Common myeloid progenitor, CD34-positive (primary cell): Measurements from ENCODE around the gene ADAMTS8.

ENCODE experiments used
- CTCF ChIA-PET: fragments of 350-600 bp; sonication (Branson Sonifier 250); formaldehyde crosslinking; loops from one replicate; lab custom pipeline; 2021; ENCODE audit warnings: antibody characterized with exemption; lab: Charles Lee
- POLR2A ChIA-PET: fragments of 350-600 bp; sonication (Branson Sonifier 250); formaldehyde crosslinking; loops from one replicate; lab custom pipeline; 2021; ENCODE audit warnings: antibody characterized with exemption; lab: Charles Lee
- DNase-seq, 3 donors: peaks; one replicate each; pipeline versions ENCODE4 v3.0.0 to v3.0.0-alpha.2; 2013
- H3K27ac ChIP-seq, 2 experiments: 1 replicate in 1 of 2; 2 replicates in 1 of 2; pipeline ENCODE4 v1.7.0; 2013; ENCODE audit warnings: inconsistent platforms in 2 of 2, low read length in 2 of 2, mild to moderate bottlenecking in 2 of 2, low read depth in 1 of 2, moderate library complexity in 1 of 2; ENCODE audit not compliant: severe bottlenecking in 2 of 2, insufficient read depth in 1 of 2, poor library complexity in 1 of 2
- H3K27me3 ChIP-seq, 5 experiments: replicated peaks in 2 of 5; 1 replicate in 3 of 5; 2 replicates in 2 of 5; pipeline versions ENCODE4 v1.6.1 to v1.7.0; 2013; ENCODE audit warnings: low read length in 4 of 5, mild to moderate bottlenecking in 2 of 5, moderate library complexity in 2 of 5, inconsistent platforms in 1 of 5; ENCODE audit not compliant: insufficient read depth in 5 of 5, control insufficient read depth in 4 of 5
- H3K36me3 ChIP-seq, 4 experiments: 1 replicate in 2 of 4; 2 replicates in 2 of 4; pipeline versions ENCODE4 v1.6.1 to v1.7.0; 2013; ENCODE audit warnings: low read length in 3 of 4, control low read depth in 1 of 4, mild to moderate bottlenecking in 1 of 4; ENCODE audit not compliant: control insufficient read depth in 4 of 4, insufficient read depth in 4 of 4
- H3K4me1 ChIP-seq, 4 experiments: 1 replicate in 3 of 4; 2 replicates in 1 of 4; pipeline versions ENCODE4 v1.6.1 to v1.7.1; 2013; ENCODE audit warnings: low read length in 3 of 4, mild to moderate bottlenecking in 3 of 4, control low read depth in 1 of 4, inconsistent platforms in 1 of 4, moderate library complexity in 1 of 4; ENCODE audit not compliant: control insufficient read depth in 4 of 4, insufficient read depth in 4 of 4; ENCODE audit errors: control extremely low read depth in 1 of 4
- H3K4me3 ChIP-seq, 7 experiments: 1 replicate in 4 of 7; 2 replicates in 3 of 7; pipeline versions ENCODE4 v1.5.1 to v1.7.0; 2013; ENCODE audit warnings: mild to moderate bottlenecking in 7 of 7, low read length in 6 of 7, moderate library complexity in 6 of 7, inconsistent platforms in 2 of 7, low read depth in 2 of 7, control low read depth in 1 of 7; ENCODE audit not compliant: insufficient read depth in 4 of 7, control insufficient read depth in 1 of 7; ENCODE audit errors: extremely low read depth in 1 of 7
- H3K9me3 ChIP-seq, 5 experiments: 1 replicate in 4 of 5; 2 replicates in 1 of 5; pipeline versions ENCODE4 v1.6.1 to v1.7.1; 2013; ENCODE audit warnings: low read length in 4 of 5, mild to moderate bottlenecking in 2 of 5, inconsistent platforms in 1 of 5, low read depth in 1 of 5, moderate library complexity in 1 of 5; ENCODE audit not compliant: control insufficient read depth in 4 of 5, insufficient read depth in 2 of 5; ENCODE audit errors: control extremely low read depth in 1 of 5
- WGBS: methylation state at CpG from one replicate; pipeline ENCODE4 v1.1.5; 2013; ENCODE audit not compliant: insufficient coverage; 5-methylcytosine and 5-hydroxymethylcytosine counted together

The ADAMTS8 gene

DNA sequence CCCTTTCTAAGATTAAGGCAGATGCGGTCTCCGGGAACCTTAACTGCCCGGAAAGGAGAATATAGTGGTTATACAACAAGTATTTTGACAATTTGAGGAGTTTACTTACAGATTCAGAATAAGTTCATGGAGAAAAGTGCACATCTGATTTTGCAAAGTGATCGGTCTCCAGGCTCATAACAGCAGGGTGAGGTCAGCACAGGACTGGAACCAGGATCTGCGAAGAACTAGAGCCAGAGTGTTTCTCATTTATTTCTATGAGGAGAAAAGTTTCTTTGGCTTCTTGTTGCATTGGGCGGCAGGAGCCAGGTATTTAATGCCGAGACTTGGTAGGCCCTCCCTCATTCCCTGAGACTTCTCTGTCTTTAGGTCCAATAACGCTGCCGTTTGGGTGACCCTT, 23.8 kb upstream of the ADAMTS8 start:
- no peak for DNase-seq
- Histone ChIP-seq H3K27ac (no peak overlapping the region), H3K4me1 (peaks cover 2 to 21% (median 18%) of the 10 kb centered on the region in 4 experiments), H3K4me3 (no peak overlapping the region), H3K36me3 (no peaks in the 10 kb centered on the region), H3K27me3 (peaks cover 0 to 83% (median 32%) of the 10 kb centered on the region in 5 experiments), H3K9me3 (no peaks in the 10 kb centered on the region)
- 89% methylated on average over 4 of the region's 9 CpGs for WGBS
- POLR2A ChIA-PET = no interaction called here
- CTCF ChIA-PET = interaction anchor here (1.6 kb wide), 1 partner anchor 408 kb away, joined by 4 read pairs; no protein-coding TSS in a partner anchor

- H3K4me1 ChIP-seq = peaks cover 2 to 21% (median 18%) of the 10 kb centered on the region in 4 experiments
- no peak overlapping the region for H3K27ac ChIP-seq
- no peaks in the 10 kb centered on the region for H3K9me3 ChIP-seq
- no peak overlapping the region for H3K4me3 ChIP-seq
- WGBS = 97% methylated on average over 6 of the region's 6 CpGs
- H3K27me3 ChIP-seq = peaks cover 0 to 91% (median 32%) of the 10 kb centered on the region in 5 experiments
- no peaks in the 10 kb centered on the region for H3K36me3 ChIP-seq
- ChIA-PET CTCF (interaction anchor here (1.6 to 1.8 kb wide), 2 partner anchors 10 to 408 kb away, joined by 4 to 7 read pairs; no protein-coding TSS in a partner anchor), POLR2A (interaction anchor here (0.6 kb wide), 1 partner anchor 34 kb away, joined by 3 read pairs; no protein-coding TSS in a partner anchor)
- no peak for DNase-seq
Observed at GRCh38 chr11:130451231-130452019, 23.0 kb upstream of the ADAMTS8 start.

GRCh38 chr11:130449996-130450769, 21.8 kb upstream of the ADAMTS8 start:
- 33% methylated on average over 31 of the region's 34 CpGs for WGBS
- peaks cover 0 to 88% (median 32%) of the 10 kb centered on the region in 5 experiments for H3K27me3 ChIP-seq
- ChIA-PET CTCF (interaction anchor here (1.8 kb wide), 1 partner anchor 9 kb away, joined by 7 read pairs; no protein-coding TSS in a partner anchor), POLR2A (no interaction called here)
- H3K4me1 ChIP-seq = peaks cover 2 to 21% (median 18%) of the 10 kb centered on the region in 4 experiments
- no peaks in the 10 kb centered on the region for H3K9me3 ChIP-seq
- no peak overlapping the region for H3K27ac ChIP-seq
- DNase-seq = no peak
- H3K36me3 ChIP-seq = no peaks in the 10 kb centered on the region
- H3K4me3 ChIP-seq = peak overlapping the region in 1 of 7 experiments; percentile 37

GRCh38 chr11:130449310-130449990, 21.0 kb upstream of the ADAMTS8 start:
- CTCF ChIA-PET = interaction anchor here (1.8 kb wide), 1 partner anchor 8 kb away, joined by 7 read pairs; no protein-coding TSS in a partner anchor
- H3K4me3 ChIP-seq = peak overlapping the region in 5 of 7 experiments; percentile 37 to 73 (median 64)
- H3K9me3 ChIP-seq = no peaks in the 10 kb centered on the region
- peaks cover 0 to 81% (median 32%) of the 10 kb centered on the region in 5 experiments for H3K27me3 ChIP-seq
- POLR2A ChIA-PET = no interaction called here
- 2% methylated on average over 62 of the region's 64 CpGs for WGBS
- no peaks in the 10 kb centered on the region for H3K36me3 ChIP-seq
- peaks cover 2 to 21% (median 18%) of the 10 kb centered on the region in 4 experiments for H3K4me1 ChIP-seq
- no peak overlapping the region for H3K27ac ChIP-seq
- no peak for DNase-seq

DNA sequence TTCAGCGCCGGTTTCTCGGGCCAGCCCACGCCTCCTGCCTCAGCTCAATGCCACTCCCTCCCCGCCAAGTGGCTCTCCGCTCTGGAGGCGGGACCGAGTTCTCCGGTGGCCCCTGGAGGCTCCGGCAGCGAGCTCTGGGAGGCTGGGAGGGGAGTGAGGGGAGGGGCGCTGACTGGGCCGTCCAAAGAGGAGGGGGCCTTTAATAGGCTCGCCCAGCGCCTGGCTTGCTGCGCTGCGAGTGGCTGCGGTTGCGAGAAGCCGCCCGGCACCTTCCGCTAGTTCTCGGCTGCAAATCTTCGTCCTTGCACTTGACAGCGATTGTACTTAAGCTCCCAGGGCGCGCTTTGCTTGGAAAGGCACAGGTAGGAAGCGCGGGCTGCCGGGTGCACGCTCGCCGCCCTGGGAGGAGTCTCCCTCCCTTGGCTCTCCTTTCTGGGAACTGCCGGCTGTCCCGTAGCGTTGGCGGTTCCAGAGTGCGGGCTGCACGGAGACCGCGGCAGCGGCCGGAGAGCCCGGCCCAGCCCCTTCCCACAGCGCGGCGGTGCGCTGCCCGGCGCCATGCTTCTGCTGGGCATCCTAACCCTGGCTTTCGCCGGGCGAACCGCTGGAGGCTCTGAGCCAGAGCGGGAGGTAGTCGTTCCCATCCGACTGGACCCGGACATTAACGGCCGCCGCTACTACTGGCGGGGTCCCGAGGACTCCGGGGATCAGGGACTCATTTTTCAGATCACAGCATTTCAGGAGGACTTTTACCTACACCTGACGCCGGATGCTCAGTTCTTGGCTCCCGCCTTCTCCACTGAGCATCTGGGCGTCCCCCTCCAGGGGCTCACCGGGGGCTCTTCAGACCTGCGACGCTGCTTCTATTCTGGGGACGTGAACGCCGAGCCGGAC, 20.3 kb upstream of the ADAMTS8 start, which contains the start of gene ADAMTS15:
Gene ADAMTS15, plus strand, starts transcription at position 230 of the 894 bp plus-strand sequence. Its CDS starts 329 bp downstream, at position 559.
- Histone ChIP-seq H3K27ac (no peak within 1 kb of the TSS), H3K9me3 (no peaks in the 10 kb centered on the region), H3K27me3 (peaks cover 0 to 76% (median 32%) of the 10 kb centered on the region in 5 experiments), H3K4me1 (peaks cover 2 to 21% (median 18%) of the 10 kb centered on the region in 4 experiments), H3K4me3 (peak within 1 kb of the TSS; percentile 30 to 73 (median 44)), H3K36me3 (no peaks in the 10 kb centered on the region)
- peak; percentile 44 to 74 (median 67) for DNase-seq
- CTCF ChIA-PET = interaction anchor here (0.8 to 1.3 kb wide), 4 partner anchors 11 to 412 kb away, joined by 3 to 5 read pairs (median 4); no protein-coding TSS in a partner anchor
- POLR2A ChIA-PET = no interaction called here
- WGBS = under 1% methylated on average over 63 of the region's 75 CpGs

DNA sequence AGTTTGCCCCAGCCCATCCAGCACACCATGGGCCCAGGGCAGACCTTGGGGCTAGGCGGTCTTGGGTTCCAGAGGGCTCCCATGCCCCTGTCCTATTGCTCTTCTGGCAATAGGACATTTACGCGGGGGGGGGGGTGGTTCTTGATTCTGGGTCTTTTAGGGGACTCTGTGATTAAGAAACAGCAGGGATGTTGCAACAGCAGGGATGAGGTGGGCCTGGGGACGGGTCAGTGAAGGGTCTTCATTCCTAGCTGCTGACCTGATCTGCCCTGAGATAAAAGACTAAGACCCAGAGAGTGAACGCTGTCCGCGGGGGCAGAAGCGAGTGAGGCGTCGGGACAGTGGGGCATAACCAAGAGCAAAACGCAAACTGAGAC, 19.6 kb upstream of the ADAMTS8 start:
- no peaks in the 10 kb centered on the region for H3K36me3 ChIP-seq
- peak overlapping the region; percentile 30 to 73 (median 44) for H3K4me3 ChIP-seq
- no peak overlapping the region for H3K27ac ChIP-seq
- CTCF ChIA-PET = interaction anchor here (0.8 to 1.3 kb wide), 4 partner anchors 11 to 413 kb away, joined by 3 to 5 read pairs (median 4); no protein-coding TSS in a partner anchor
- POLR2A ChIA-PET = no interaction called here
- no peaks in the 10 kb centered on the region for H3K9me3 ChIP-seq
- 13% methylated on average over 9 of the region's 11 CpGs for WGBS
- H3K27me3 ChIP-seq = peaks cover 0 to 70% (median 32%) of the 10 kb centered on the region in 5 experiments
- H3K4me1 ChIP-seq = peaks cover 2 to 21% (median 18%) of the 10 kb centered on the region in 4 experiments
- no peak for DNase-seq
